GM18868 (cell line): ENCODE results near the gene TRIM52.

Source experiments
- ATAC-seq: cut with Tn5 transposase; IDR thresholded peaks from one replicate; pipeline ENCODE4 v1.9.1; 2021; ENCODE audit warnings: mild to moderate bottlenecking, moderate library complexity; ENCODE audit not compliant: unreplicated experiment

The TRIM52 gene

GRCh38 chr5:181234455-181235306 lies 26.3 kb downstream of the TRIM52 start:
- no peak for ATAC-seq

- no peak for ATAC-seq
These were observed 27.0 kb downstream of the TRIM52 start for GRCh38 chr5:181233801-181234454.

- no peak for ATAC-seq
These were observed 27.7 kb downstream of the TRIM52 start for GRCh38 chr5:181233088-181233800.

- no peak for ATAC-seq
These were observed 28.4 kb downstream of the TRIM52 start for GRCh38 chr5:181232593-181232992.

- no peak for ATAC-seq
These were observed 29.5 kb downstream of the TRIM52 start for GRCh38 chr5:181231432-181231831.

- no peak for ATAC-seq
These were observed 30.4 kb downstream of the TRIM52 start for GRCh38 chr5:181230551-181230950.

GRCh38 chr5:181229996-181230395 lies 30.9 kb downstream of the TRIM52 start:
- no peak for ATAC-seq

- no peak for ATAC-seq
These were observed 36.3 kb downstream of the TRIM52 start for GRCh38 chr5:181224390-181225229.

- no peak for ATAC-seq
These were observed 37.1 kb downstream of the TRIM52 start for GRCh38 chr5:181223729-181224389.

- peak; percentile 63 for ATAC-seq
These were observed 37.8 kb downstream of the TRIM52 start, which contains the start of gene TRIM41 for GRCh38 chr5:181223058-181223728. TRIM41 (plus strand) TSS chr5:181223281; CDS start chr5:181224000, 719 bp downstream.

GRCh38 chr5:181222630-181223057 lies 38.3 kb downstream of the TRIM52 start:
- ATAC-seq, result no peak

GRCh38 chr5:181221792-181222629 lies 38.9 kb downstream of the TRIM52 start:
- ATAC-seq, result peak; percentile 29

GRCh38 chr5:181221105-181221791 lies 39.7 kb downstream of the TRIM52 start:
- no peak for ATAC-seq

- no peak for ATAC-seq
These were observed 40.8 kb downstream of the TRIM52 start for GRCh38 chr5:181220178-181220515.

GRCh38 chr5:181219262-181220177 lies 41.4 kb downstream of the TRIM52 start:
- no peak for ATAC-seq

GRCh38 chr5:181218795-181219124 lies 42.2 kb downstream of the TRIM52 start:
- no peak for ATAC-seq

GRCh38 chr5:181217803-181218062 lies 43.2 kb downstream of the TRIM52 start:
- ATAC-seq, result no peak
